ENCODE measurements around the gene PNO1.
A peak's percentile ranks its signal among the peaks of the same experiment; 100 is the strongest.
"Not testable (repeated sequence)": the region's sequence is repeated elsewhere in the genome, so short reads cannot be mapped to it uniquely, and the experiment has no call there.

The PNO1 gene

GRCh38 chr2:68157402-68158133 lies at the start of gene PNO1:
PNO1 (plus strand) TSS chr2:68157888; CDS start chr2:68157935, 47 bp downstream.
- DNase-seq (ENCODE audit: low spot score): peak; percentile 99
- FAIRE-seq: peak; percentile 81

DNA sequence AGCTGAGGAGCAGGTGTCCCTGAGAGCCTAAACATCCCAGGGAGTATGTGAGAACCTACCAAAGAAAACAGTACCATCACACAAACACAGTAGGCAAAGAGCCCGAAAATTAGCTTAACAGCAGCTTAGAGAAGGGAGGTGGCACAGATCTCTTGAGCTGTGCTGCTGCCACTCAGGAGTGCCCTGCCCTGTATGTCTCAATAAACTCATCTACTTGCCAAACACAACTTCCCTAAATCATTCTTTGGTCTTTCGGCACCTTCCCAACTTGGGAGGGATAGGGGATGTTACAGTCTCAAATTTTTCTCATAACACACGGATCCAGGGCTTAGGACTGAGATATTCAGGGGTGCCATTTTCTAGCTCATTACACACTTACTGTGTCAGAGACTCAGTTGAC lies 49.6 kb upstream of the PNO1 start:
- FAIRE-seq: no peak
- DNase-seq (ENCODE audit: low spot score): no peak

DNA sequence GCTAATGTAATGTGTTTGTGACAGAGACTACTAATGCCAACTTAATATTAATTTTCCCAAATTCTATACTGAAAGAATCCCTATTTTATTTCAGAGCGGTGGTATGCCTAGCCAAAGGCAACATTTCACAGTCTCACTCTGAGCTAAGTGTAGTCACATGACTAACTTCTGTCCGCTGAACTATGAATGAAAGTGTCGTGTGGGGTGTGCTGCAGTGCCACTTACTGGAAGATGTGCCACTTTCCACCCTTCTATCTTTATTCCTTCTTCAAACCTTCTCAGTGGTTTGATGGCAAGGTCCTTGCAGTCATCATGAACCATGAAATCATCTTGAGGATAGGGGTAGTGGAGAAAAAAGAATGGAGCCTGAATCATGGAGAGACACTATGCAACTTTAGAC lies 47.6 kb upstream of the PNO1 start:
- no peak for FAIRE-seq
- DNase-seq (ENCODE audit: low spot score): no peak

- DNase-seq (ENCODE audit: low spot score): no peak
- FAIRE-seq: no peak
These were observed 41.7 kb upstream of the PNO1 start for GRCh38 chr2:68115965-68116364.

GRCh38 chr2:68117922-68118321 lies 39.8 kb upstream of the PNO1 start:
- DNase-seq (ENCODE audit: low spot score); FAIRE-seq: not testable (repeated sequence)

GRCh38 chr2:68118816-68119215 lies 38.9 kb upstream of the PNO1 start:
- no peak for FAIRE-seq
- DNase-seq (ENCODE audit: low spot score): no peak

- DNase-seq (ENCODE audit: low spot score) (no peak), FAIRE-seq (no peak)
These were observed 38.2 kb upstream of the PNO1 start for GRCh38 chr2:68119504-68119903.

GRCh38 chr2:68121873-68122679 lies 35.6 kb upstream of the PNO1 start:
- peak; percentile 84 for DNase-seq (ENCODE audit: low spot score)
- FAIRE-seq: no peak

DNA sequence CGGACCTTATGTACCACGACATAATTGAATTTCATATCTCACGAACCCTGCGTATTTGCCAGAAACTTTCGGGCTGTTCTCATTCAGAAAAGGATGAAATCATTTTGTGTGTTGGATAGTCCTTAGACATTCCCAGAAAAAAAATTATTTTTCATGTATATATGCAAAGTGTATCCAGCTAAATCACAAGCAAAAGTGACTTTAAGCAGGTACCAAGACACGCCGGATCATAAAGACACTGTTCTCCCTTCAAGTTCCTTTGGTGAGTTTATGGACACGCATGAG lies 35.1 kb upstream of the PNO1 start:
- FAIRE-seq (no peak), DNase-seq (ENCODE audit: low spot score) (no peak)

- no peak for DNase-seq (ENCODE audit: low spot score)
These were observed 33.4 kb upstream of the PNO1 start for GRCh38 chr2:68124321-68124720.

GRCh38 chr2:68125821-68126220 lies 31.9 kb upstream of the PNO1 start:
- DNase-seq (ENCODE audit: low spot score): no peak
- FAIRE-seq: no peak

More at GRCh38 chr2:68124321-68124720, 33.4 kb upstream of the PNO1 start:
- no peak for FAIRE-seq

DNA sequence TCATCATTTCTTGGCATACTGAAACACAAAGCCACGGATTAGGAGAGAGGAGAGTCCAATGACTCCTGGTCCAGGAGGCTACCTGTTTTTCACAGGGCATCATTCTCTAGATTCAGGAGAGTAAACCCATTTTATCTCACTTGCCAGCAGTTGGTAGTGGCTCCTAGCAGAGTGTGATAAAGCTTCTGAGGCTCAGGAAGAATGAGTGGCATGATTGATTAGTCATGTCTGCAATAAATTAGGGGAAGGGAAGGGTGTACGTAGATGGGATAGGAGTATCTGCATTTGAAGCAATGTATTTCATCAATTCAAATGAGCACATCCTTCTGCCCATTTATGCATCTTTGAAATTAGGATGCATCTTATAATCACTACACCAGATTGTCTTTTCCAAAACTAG lies 31.1 kb upstream of the PNO1 start:
- no peak for DNase-seq (ENCODE audit: low spot score)
- FAIRE-seq: no peak

DNA sequence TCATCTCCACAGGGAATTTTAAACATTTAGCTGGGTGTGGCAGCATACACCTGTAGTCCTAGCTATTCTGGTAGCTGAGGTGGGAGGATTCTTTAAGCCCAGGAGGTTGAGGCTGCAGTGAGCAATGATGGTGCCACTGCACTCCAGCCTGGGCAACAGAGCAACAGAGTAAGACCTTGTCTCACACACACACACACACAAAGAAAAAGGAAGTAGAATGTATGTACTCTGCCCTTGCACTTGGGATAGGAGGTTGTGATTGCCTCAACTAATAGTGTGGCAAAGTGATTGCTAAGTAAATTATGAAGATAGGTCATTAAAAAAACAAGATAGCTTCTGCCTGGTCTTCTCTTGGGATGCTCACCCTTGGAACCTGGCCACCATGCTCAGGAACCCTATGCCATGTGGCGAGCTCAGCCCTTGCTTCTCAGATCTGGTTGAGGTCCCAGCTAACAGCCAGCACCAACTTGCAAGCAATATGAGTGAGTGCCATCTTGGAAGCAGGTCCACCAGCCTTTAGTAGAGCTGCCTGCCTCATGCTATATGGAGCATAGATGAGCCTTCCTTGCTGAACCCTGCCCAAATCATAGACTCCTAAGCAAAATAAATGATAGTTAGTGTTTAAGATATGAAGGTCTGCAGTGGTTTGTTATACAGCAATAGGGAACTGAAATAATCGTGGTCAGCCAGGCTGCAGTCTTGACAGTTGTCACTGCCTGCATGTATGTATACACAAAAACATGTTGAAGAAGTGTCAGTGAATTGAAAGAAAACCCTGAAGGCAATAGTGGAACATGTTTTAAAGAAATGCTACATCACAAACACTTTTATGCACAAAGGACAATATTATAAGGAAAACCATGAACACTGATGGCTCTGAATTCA lies 30.1 kb upstream of the PNO1 start:
- FAIRE-seq: no peak
- DNase-seq (ENCODE audit: low spot score): no peak

GRCh38 chr2:68134120-68134519 lies 23.6 kb upstream of the PNO1 start:
- no peak for DNase-seq (ENCODE audit: low spot score)
- FAIRE-seq: no peak

GRCh38 chr2:68134554-68134953 lies 23.1 kb upstream of the PNO1 start:
- FAIRE-seq: no peak
- no peak for DNase-seq (ENCODE audit: low spot score)

- DNase-seq (ENCODE audit: low spot score) (no peak), FAIRE-seq (no peak)
These were observed 22.0 kb upstream of the PNO1 start for GRCh38 chr2:68135448-68136320.

DNA sequence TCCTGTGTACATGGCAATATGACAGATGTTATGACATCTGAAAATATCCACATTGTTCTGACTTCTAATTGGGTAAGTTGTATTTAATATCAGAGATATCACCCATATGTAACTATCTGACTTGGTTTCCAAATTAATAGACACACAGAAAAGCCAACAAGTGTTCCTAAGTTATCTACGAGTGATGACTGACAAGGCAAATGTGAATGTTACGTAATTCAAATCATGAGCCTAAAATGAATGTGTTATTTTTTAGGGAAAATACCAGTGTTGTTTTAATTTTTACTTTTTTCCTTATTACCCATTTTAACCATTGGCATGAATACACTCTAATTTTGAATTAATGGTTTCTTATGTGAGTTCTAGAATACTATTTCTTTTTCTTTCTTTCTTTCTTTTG lies 15.8 kb upstream of the PNO1 start:
- FAIRE-seq (no peak), DNase-seq (ENCODE audit: low spot score) (no peak)

GRCh38 chr2:68151037-68151436 lies 6.7 kb upstream of the PNO1 start:
- no peak for FAIRE-seq
- DNase-seq (ENCODE audit: low spot score): no peak

- DNase-seq (ENCODE audit: low spot score): no peak
- no peak for FAIRE-seq
These were observed 4.9 kb upstream of the PNO1 start for GRCh38 chr2:68152681-68153347.

- no peak for FAIRE-seq
- DNase-seq (ENCODE audit: low spot score): no peak
These were observed 2.1 kb upstream of the PNO1 start for GRCh38 chr2:68155618-68156017.

Data from urothelium cell line (cell line).